Non-pigmented ciliary epithelial cell (primary cell): ENCODE results near the gene BLMH.
"Not testable (repeated sequence)": the region's sequence is repeated elsewhere in the genome, so short reads cannot be mapped to it uniquely, and the experiment has no call there.

ENCODE experiments used
- DNase-seq: peaks from one replicate; pipeline ENCODE4 v3.0.0-alpha.2; 2010; ENCODE audit warnings: low read depth

BLMH gene

GRCh38 chr17:30228011-30228410 is 63.7 kb downstream of the BLMH start:
- DNase-seq = no peak

GRCh38 chr17:30226878-30227277 is 64.9 kb downstream of the BLMH start:
- DNase-seq = no peak

GRCh38 chr17:30225919-30226553 is 65.7 kb downstream of the BLMH start:
- DNase-seq = no peak

GRCh38 chr17:30225112-30225511 is 66.6 kb downstream of the BLMH start:
- no peak for DNase-seq

- DNase-seq = no peak
These were observed 67.3 kb downstream of the BLMH start for GRCh38 chr17:30224419-30224960.

GRCh38 chr17:30222721-30223175 is 69.0 kb downstream of the BLMH start:
- no peak for DNase-seq

GRCh38 chr17:30222251-30222650 is 69.5 kb downstream of the BLMH start:
- no peak for DNase-seq

GRCh38 chr17:30221346-30221745 is 70.4 kb downstream of the BLMH start:
- no peak for DNase-seq

- DNase-seq = no peak
These were observed 71.3 kb downstream of the BLMH start for GRCh38 chr17:30220414-30220813.

GRCh38 chr17:30219833-30220232 is 71.9 kb downstream of the BLMH start:
- no peak for DNase-seq

- no peak for DNase-seq
These were observed 72.4 kb downstream of the BLMH start for GRCh38 chr17:30219315-30219714.

- no peak for DNase-seq
These were observed 72.9 kb downstream of the BLMH start for GRCh38 chr17:30218799-30219198.

- DNase-seq = no peak
These were observed 73.9 kb downstream of the BLMH start for GRCh38 chr17:30217746-30218245.

- DNase-seq = no peak
These were observed 74.7 kb downstream of the BLMH start for GRCh38 chr17:30217054-30217453.

GRCh38 chr17:30212750-30213149 is 79.0 kb downstream of the BLMH start:
- no peak for DNase-seq

- DNase-seq = no peak
These were observed 80.4 kb downstream of the BLMH start for GRCh38 chr17:30211371-30211770.

GRCh38 chr17:30210901-30211300 is 80.8 kb downstream of the BLMH start:
- DNase-seq = no peak

GRCh38 chr17:30210366-30210765 is 81.4 kb downstream of the BLMH start:
- DNase-seq = no peak

- DNase-seq = no peak
These were observed 81.8 kb downstream of the BLMH start for GRCh38 chr17:30209930-30210329.

GRCh38 chr17:30208214-30208613 is 83.5 kb downstream of the BLMH start:
- no peak for DNase-seq

GRCh38 chr17:30207655-30208054 is 84.1 kb downstream of the BLMH start:
- no peak for DNase-seq

- no peak for DNase-seq
These were observed 88.2 kb downstream of the BLMH start for GRCh38 chr17:30203471-30203981.

GRCh38 chr17:30200656-30201055 is 91.1 kb downstream of the BLMH start:
- DNase-seq = not testable (repeated sequence)

GRCh38 chr17:30200106-30200505 is 91.6 kb downstream of the BLMH start:
- DNase-seq = no peak
